Tibial artery (tissue), 4 donors: ENCODE measurements around the gene THSD4.

Experiments used
- DNase-seq, 2 donors: peaks; one replicate each; pipeline ENCODE4 v3.0.0-alpha.2; 2019
- H3K27ac ChIP-seq, 2 donors: fragments of 200-600 bp; sonication (generic) in 1 of 2; 1 replicate in 1 of 2; 2 replicates in 1 of 2; pipeline ENCODE4 v1.5.1; 2018 to 2019; ENCODE audit warnings: mild to moderate bottlenecking in 1 of 2
- H3K27me3 ChIP-seq, 2 donors: fragments of 200-600 bp; sonication (generic) in 1 of 2; one replicate each; pipeline versions ENCODE4 v1.5.1 to v1.6.0; 2016 to 2019
- H3K36me3 ChIP-seq, 3 donors: fragments of 200-600 bp; sonication (generic) in 2 of 3; one replicate each; pipeline ENCODE4 v1.5.1; 2016 to 2019; ENCODE audit warnings: mild to moderate bottlenecking in 2 of 3
- H3K4me1 ChIP-seq, 4 donors: fragments of 200-600 bp; sonication (generic) in 2 of 4; 1 replicate in 3 of 4; 2 replicates in 1 of 4; pipeline ENCODE4 v1.5.1; 2016 to 2019
- H3K4me3 ChIP-seq, 2 donors: fragments of 200-600 bp; sonication (generic) in 1 of 2; 1 replicate in 1 of 2; 2 replicates in 1 of 2; pipeline ENCODE4 v1.5.1; 2018 to 2019; ENCODE audit warnings: mild to moderate bottlenecking in 2 of 2
- H3K9me3 ChIP-seq, 3 donors: fragments of 200-600 bp; sonication (generic) in 1 of 3; one replicate each; pipeline ENCODE4 v1.5.1; 2016 to 2019
- CTCF ChIP-seq, 2 experiments: fragments of 200-600 bp in 1 of 2; fragments of 450-650 bp in 1 of 2; IDR thresholded peaks; one replicate each; pipeline ENCODE4 v1.5.1; 2017 to 2019; ENCODE audit warnings: antibody characterized with exemption in 2 of 2, mild to moderate bottlenecking in 1 of 2, moderate library complexity in 1 of 2
- intact Hi-C: fragments of 100-400 bp; cut with DNase I; formaldehyde crosslinking; loops from one replicate; pipeline ENCODE4 v1.15.0; 2023; ENCODE audit warnings: low total_unique reads

THSD4 gene

GRCh38 chr15:71116366-71116765 lies 1.1 kb downstream of the THSD4 start:
- Histone ChIP-seq H3K4me1 (peaks cover 0 to 20% (median 5%) of the 10 kb centered on the region in 4 donors), H3K36me3 (no peaks in the 10 kb centered on the region), H3K27ac (peak overlapping the region; percentile 83 to 84), H3K27me3 (no peaks in the 10 kb centered on the region), H3K4me3 (peak overlapping the region; percentile 66 to 70), H3K9me3 (no peaks in the 10 kb centered on the region)
- DNase-seq = no peak
- intact Hi-C loops = loop anchor here (2.0 to 10.0 kb wide), 2 partner anchors 102 to 318 kb away; no protein-coding TSS in a partner anchor
- TF ChIP-seq CTCF (IDR thresholded peaks at IDR 0.05) = no peak

GRCh38 chr15:71116942-71117341 lies 1.7 kb downstream of the THSD4 start:
- DNase-seq = peak in 1 of 2 donors; percentile 78
- Histone ChIP-seq H3K9me3 (no peaks in the 10 kb centered on the region), H3K27me3 (no peaks in the 10 kb centered on the region), H3K4me3 (peak overlapping the region; percentile 66 to 70), H3K36me3 (no peaks in the 10 kb centered on the region), H3K4me1 (peaks cover 0 to 19% (median 7%) of the 10 kb centered on the region in 4 donors), H3K27ac (peak overlapping the region; percentile 83 to 84)
- no peak for TF ChIP-seq CTCF (IDR thresholded peaks at IDR 0.05)
- intact Hi-C loops = loop anchor here (2.0 to 10.0 kb wide), 2 partner anchors 102 to 318 kb away; no protein-coding TSS in a partner anchor

GRCh38 chr15:71117714-71118305 lies 2.5 kb downstream of the THSD4 start:
- TF ChIP-seq CTCF (IDR thresholded peaks at IDR 0.05) = no peak
- H3K27ac ChIP-seq = peak overlapping the region; percentile 83 to 84
- H3K36me3 ChIP-seq = no peaks in the 10 kb centered on the region
- H3K4me1 ChIP-seq = peaks cover 0 to 19% (median 7%) of the 10 kb centered on the region in 4 donors
- H3K4me3 ChIP-seq = no peak overlapping the region
- no peaks in the 10 kb centered on the region for H3K9me3 ChIP-seq
- no peaks in the 10 kb centered on the region for H3K27me3 ChIP-seq
- no peak for DNase-seq
- intact Hi-C loops = loop anchor here (2.0 to 10.0 kb wide), 2 partner anchors 103 to 317 kb away; no protein-coding TSS in a partner anchor

- intact Hi-C loops = loop anchor here (10.0 kb wide), 1 partner anchor 104 kb away; no protein-coding TSS in a partner anchor
Measured at GRCh38 chr15:71118345-71118744, 3.1 kb downstream of the THSD4 start.

GRCh38 chr15:71118881-71119632 lies 3.8 kb downstream of the THSD4 start:
- Histone ChIP-seq H3K4me3 (no peak overlapping the region), H3K27me3 (no peaks in the 10 kb centered on the region), H3K4me1 (peaks cover 0 to 29% (median 7%) of the 10 kb centered on the region in 4 donors), H3K27ac (no peak overlapping the region), H3K36me3 (no peaks in the 10 kb centered on the region), H3K9me3 (no peaks in the 10 kb centered on the region)
- no peak for DNase-seq
- intact Hi-C loops = loop anchor here (10.0 kb wide), 1 partner anchor 104 kb away; no protein-coding TSS in a partner anchor
- no peak for TF ChIP-seq CTCF (IDR thresholded peaks at IDR 0.05)

More at GRCh38 chr15:71118345-71118744, 3.1 kb downstream of the THSD4 start:
- Histone ChIP-seq H3K4me1 (peaks cover 0 to 25% (median 7%) of the 10 kb centered on the region in 4 donors), H3K36me3 (no peaks in the 10 kb centered on the region), H3K4me3 (no peak overlapping the region), H3K27me3 (no peaks in the 10 kb centered on the region), H3K27ac (peak overlapping the region; percentile 14 to 84), H3K9me3 (no peaks in the 10 kb centered on the region)
- no peak for TF ChIP-seq CTCF (IDR thresholded peaks at IDR 0.05)
- DNase-seq = no peak
